HEK293T (cell line): ENCODE data around the gene CRYBB3.

Experiments
- CTCF ChIA-PET: fragments of 350-600 bp; formaldehyde crosslinking; extraction: SDS; loops from one replicate; lab custom pipeline; 2021; ENCODE audit warnings: antibody characterized with exemption, inconsistent platforms; lab: Yijun Ruan, JAX
- POLR2A ChIA-PET: fragments of 350-600 bp; formaldehyde crosslinking; extraction: SDS; loops from one replicate; lab custom pipeline; 2020; ENCODE audit warnings: antibody characterized with exemption, inconsistent platforms; lab: Yijun Ruan, JAX
- DNase-seq: peaks from one replicate; pipeline ENCODE4 v3.0.0; 2012; ENCODE audit warnings: mixed read lengths; ENCODE audit errors: extremely low spot score
- ARNT ChIP-seq: fragments of 450-650 bp; IDR thresholded peaks from 2 replicates; pipeline ENCODE4 v1.6.1; 2017; ENCODE audit warnings: mild to moderate bottlenecking
- BHLHE40 ChIP-seq: fragments of 450-650 bp; IDR thresholded peaks from 2 replicates; pipeline ENCODE4 v1.6.1; 2016; ENCODE audit warnings: mild to moderate bottlenecking, moderate library complexity, borderline replicate concordance
- CTBP1 ChIP-seq: fragments of 450-650 bp; IDR thresholded peaks from 2 replicates; pipeline ENCODE4 v1.6.1; 2016; ENCODE audit warnings: borderline replicate concordance
- ELF4 ChIP-seq: fragments of 450-650 bp; IDR thresholded peaks from 2 replicates; pipeline ENCODE4 v1.6.1; 2017; ENCODE audit warnings: antibody characterized with exemption
- FOXA1 ChIP-seq: fragments of 450-650 bp; IDR thresholded peaks from 2 replicates; pipeline ENCODE4 v1.6.1; 2016; ENCODE audit warnings: mild to moderate bottlenecking
- FOXK2 ChIP-seq: fragments of 450-650 bp; IDR thresholded peaks from 2 replicates; pipeline ENCODE4 v1.6.1; 2016; ENCODE audit warnings: mild to moderate bottlenecking
- FOXM1 ChIP-seq: fragments of 450-650 bp; IDR thresholded peaks from 2 replicates; pipeline ENCODE4 v1.6.1; 2017; ENCODE audit warnings: mild to moderate bottlenecking, borderline replicate concordance
- HDGF ChIP-seq: fragments of 450-650 bp; IDR thresholded peaks from 2 replicates; pipeline ENCODE4 v1.6.1; 2017; ENCODE audit warnings: antibody characterized with exemption, borderline replicate concordance
- L3MBTL2 ChIP-seq: fragments of 450-650 bp; conservative IDR thresholded peaks from 2 replicates; pipeline ENCODE4 v1.6.1; 2016; ENCODE audit warnings: mild to moderate bottlenecking
- LEF1 ChIP-seq: fragments of 450-650 bp; IDR thresholded peaks from 2 replicates; pipeline ENCODE4 v1.6.1; 2017; ENCODE audit warnings: mild to moderate bottlenecking, borderline replicate concordance
- NFRKB ChIP-seq: fragments of 450-650 bp; IDR thresholded peaks from 2 replicates; pipeline ENCODE4 v1.6.1; 2016; ENCODE audit warnings: mild to moderate bottlenecking, moderate library complexity
- SP1 ChIP-seq: fragments of 450-650 bp; IDR thresholded peaks from 2 replicates; pipeline ENCODE4 v1.6.1; 2017
- SUZ12 ChIP-seq: fragments of 450-650 bp; IDR thresholded peaks from 2 replicates; pipeline ENCODE4 v1.6.1; 2016; ENCODE audit warnings: mild to moderate bottlenecking
- TARDBP ChIP-seq: fragments of 450-650 bp; IDR thresholded peaks from 2 replicates; pipeline ENCODE4 v1.6.1; 2016
- ZNF384 ChIP-seq: fragments of 450-650 bp; IDR thresholded peaks from 2 replicates; pipeline ENCODE4 v1.6.1; 2016
- TF ChIP-seq, protein P1 (sequence below): fragments of 450-650 bp; IDR thresholded peaks from 2 replicates; pipeline ENCODE4 v1.6.1; 2016

Gene CRYBB3

GRCh38 chr22:25205847-25206246 lies 6.2 kb downstream of the CRYBB3 start:
- CTCF ChIA-PET: no interaction called here
- POLR2A ChIA-PET: no interaction called here
- TF ChIP-seq SP1: no peak
- no peak for TF ChIP-seq SUZ12
- TF ChIP-seq TARDBP: no peak
- TF ChIP-seq FOXA1: no peak
- DNase-seq: no peak

DNA sequence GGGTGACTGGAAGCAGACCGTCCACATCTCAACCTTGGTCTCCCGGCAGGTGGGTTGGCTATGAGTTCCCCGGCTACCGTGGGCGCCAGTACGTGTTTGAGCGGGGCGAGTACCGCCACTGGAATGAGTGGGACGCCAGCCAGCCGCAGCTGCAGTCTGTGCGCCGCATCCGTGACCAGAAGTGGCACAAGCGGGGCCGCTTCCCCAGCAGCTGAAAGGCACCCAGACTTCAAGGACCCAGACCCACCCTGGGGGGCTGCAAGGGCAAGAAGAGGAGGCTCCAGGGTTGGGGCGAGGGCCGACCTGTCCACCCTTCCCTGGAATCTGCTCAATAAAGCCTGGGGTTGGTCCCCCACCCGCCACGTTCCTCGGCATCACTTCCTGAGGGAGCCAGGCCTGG lies 7.3 kb downstream of the CRYBB3 start:
- TF ChIP-seq ARNT: no peak
- no peak for TF ChIP-seq FOXA1
- TF ChIP-seq BHLHE40: no peak
- TF ChIP-seq LEF1: no peak
- no peak for TF ChIP-seq NFRKB
- TF ChIP-seq FOXM1: no peak
- TF ChIP-seq TARDBP: no peak
- TF ChIP-seq SP1: no peak
- TF ChIP-seq FOXK2: no peak
- no peak for TF ChIP-seq SUZ12
- TF ChIP-seq ELF4: no peak
- no peak for TF ChIP-seq HDGF
- no peak for TF ChIP-seq L3MBTL2
- TF ChIP-seq CTBP1: no peak
- TF ChIP-seq, protein P1, sequence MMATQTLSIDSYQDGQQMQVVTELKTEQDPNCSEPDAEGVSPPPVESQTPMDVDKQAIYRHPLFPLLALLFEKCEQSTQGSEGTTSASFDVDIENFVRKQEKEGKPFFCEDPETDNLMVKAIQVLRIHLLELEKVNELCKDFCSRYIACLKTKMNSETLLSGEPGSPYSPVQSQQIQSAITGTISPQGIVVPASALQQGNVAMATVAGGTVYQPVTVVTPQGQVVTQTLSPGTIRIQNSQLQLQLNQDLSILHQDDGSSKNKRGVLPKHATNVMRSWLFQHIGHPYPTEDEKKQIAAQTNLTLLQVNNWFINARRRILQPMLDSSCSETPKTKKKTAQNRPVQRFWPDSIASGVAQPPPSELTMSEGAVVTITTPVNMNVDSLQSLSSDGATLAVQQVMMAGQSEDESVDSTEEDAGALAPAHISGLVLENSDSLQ: no peak
- TF ChIP-seq ZNF384: no peak
- DNase-seq: no peak
- ChIA-PET POLR2A (no interaction called here), CTCF (no interaction called here)

- POLR2A ChIA-PET: no interaction called here
- DNase-seq: no peak
- CTCF ChIA-PET: no interaction called here
- TF ChIP-seq, protein P1: no peak
- TF ChIP-seq L3MBTL2 (no peak), ARNT (no peak), FOXK2 (no peak), FOXM1 (no peak), TARDBP (no peak), LEF1 (no peak), SP1 (no peak), CTBP1 (no peak), ELF4 (no peak), ZNF384 (no peak), SUZ12 (no peak), FOXA1 (no peak), HDGF (no peak), NFRKB (no peak), BHLHE40 (no peak)
Observed at GRCh38 chr22:25207553-25208157, 8.0 kb downstream of the CRYBB3 start.

- no peak for DNase-seq
- TF ChIP-seq SUZ12 (no peak), LEF1 (no peak), FOXK2 (no peak), CTBP1 (no peak), ARNT (no peak), ZNF384 (no peak), TARDBP (no peak), SP1 (no peak), HDGF (no peak), NFRKB (no peak), ELF4 (no peak), BHLHE40 (no peak), FOXA1 (no peak), L3MBTL2 (no peak), FOXM1 (no peak)
- TF ChIP-seq, protein P1: no peak
- ChIA-PET CTCF (no interaction called here), POLR2A (no interaction called here)
Observed at GRCh38 chr22:25208328-25208727, 8.7 kb downstream of the CRYBB3 start.

- CTCF ChIA-PET: no interaction called here
- POLR2A ChIA-PET: no interaction called here
Observed at GRCh38 chr22:25208743-25209505, 9.3 kb downstream of the CRYBB3 start.

DNA sequence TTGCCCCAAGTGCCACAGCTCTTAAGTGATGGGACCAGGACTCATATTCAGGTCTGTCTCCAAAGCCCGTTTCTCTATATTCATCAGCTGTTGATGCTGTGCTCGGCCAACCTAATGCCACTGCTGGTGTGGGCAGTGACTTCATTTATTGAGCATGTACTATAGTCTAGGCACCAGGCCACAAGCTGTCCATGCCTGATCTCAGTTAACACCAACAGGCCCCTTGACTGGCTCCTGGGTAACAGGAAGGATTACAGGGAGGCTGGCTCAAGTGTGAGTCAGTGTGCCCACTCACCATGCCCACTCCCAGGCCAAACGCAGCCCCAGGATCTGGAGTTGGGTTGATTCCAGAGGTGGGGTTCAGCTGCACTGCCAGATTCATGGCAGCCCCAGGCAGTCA lies 11.1 kb downstream of the CRYBB3 start:
- POLR2A ChIA-PET: no interaction called here
- DNase-seq: no peak
- TF ChIP-seq CTBP1: no peak
- no peak for TF ChIP-seq LEF1
- TF ChIP-seq TARDBP: no peak
- no peak for TF ChIP-seq ELF4
- TF ChIP-seq SP1: no peak
- TF ChIP-seq BHLHE40: no peak
- TF ChIP-seq NFRKB: no peak
- TF ChIP-seq, protein P1: no peak
- TF ChIP-seq SUZ12: no peak
- no peak for TF ChIP-seq HDGF
- TF ChIP-seq ARNT: no peak
- CTCF ChIA-PET: interaction anchor here (0.6 to 0.8 kb wide), 2 partner anchors 8 to 251 kb away, joined by 4 read pairs; no protein-coding TSS in a partner anchor

More at GRCh38 chr22:25208743-25209505, 9.3 kb downstream of the CRYBB3 start:
- DNase-seq: no peak
- TF ChIP-seq FOXA1 (no peak), HDGF (no peak), LEF1 (no peak), FOXK2 (no peak)
